ENCODE measurements around the gene ADAMTS9. TPM values are rescaled to one million over a fixed set of nuclear protein-coding genes. Genes with fewer than 3 reads are reported as not detected.

The ADAMTS9 gene
- total RNA-seq, 1 donor from 2014 or later = 15.4 TPM

DNA sequence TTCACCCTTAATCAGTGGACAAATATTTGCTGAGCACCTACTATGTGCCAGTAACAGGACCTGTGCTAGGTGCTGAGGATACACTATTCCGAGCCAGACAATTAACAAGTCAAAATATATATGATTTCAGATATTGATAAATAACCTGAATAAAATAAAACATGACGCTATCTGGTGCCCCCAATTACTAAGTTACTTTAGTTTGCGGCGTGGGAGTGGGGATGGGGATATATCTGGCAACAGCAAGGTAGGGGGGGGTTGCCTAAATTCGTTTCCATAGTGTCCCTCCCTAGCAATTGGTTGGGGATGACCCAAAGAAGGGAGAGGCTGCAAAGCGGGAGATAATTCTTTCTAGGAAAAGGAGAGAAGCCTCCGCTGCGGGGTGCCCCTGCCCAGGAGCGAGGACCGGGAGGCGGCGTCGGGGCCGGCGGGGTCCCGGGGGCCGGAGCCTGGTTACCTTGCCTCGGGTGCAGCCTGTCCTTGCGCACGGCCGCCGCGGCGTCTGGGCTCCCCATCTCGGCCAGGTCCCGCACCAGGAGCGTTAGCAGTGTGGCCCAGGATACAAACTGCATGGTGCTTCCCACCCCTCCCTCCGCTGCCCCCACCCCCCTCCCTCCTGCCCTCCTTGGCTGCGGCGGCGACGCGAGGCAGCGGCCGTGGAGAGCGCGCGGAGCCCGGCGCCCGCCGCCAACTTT, 567 bp downstream of the ADAMTS9 start:
- intact Hi-C loops (cut with DNase I) = loop anchor here (5.0 kb wide), 2 partner anchors 215 to 480 kb away; no protein-coding TSS in a partner anchor

DNA sequence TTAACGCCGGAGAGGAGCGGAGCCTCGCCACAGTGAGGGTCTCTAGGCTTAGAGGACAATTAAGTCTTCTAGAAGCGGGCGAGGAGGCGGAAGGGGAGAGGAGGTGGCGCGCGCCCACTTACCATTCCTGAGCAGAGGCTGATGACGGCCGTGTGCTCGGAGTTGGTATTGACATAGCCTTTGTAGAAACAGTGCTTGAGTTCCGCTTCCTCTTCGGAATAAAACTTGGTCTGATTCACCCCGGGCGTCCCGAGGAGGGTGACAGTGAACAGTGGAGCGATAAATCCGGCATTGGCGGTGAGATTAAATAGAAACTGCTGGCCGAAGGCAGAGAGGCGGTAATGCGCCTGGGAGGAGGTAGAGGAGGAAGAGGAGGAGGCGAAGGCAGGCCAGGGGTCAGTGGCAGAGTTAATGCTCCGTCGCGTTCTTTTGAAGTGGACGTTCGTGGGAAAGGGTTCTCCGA, 1.3 kb downstream of the ADAMTS9 start:
- peak; percentile 38 for ATAC-seq (ENCODE audit: poor library complexity)
- intact Hi-C loops (cut with DNase I) = loop anchor here (5.0 kb wide), 2 partner anchors 216 to 481 kb away; no protein-coding TSS in a partner anchor

More for the DNA sequence above, 567 bp downstream of the ADAMTS9 start:
- ATAC-seq (ENCODE audit: poor library complexity) (peak; percentile 21), DNase-seq (peak; percentile 60)

DNA sequence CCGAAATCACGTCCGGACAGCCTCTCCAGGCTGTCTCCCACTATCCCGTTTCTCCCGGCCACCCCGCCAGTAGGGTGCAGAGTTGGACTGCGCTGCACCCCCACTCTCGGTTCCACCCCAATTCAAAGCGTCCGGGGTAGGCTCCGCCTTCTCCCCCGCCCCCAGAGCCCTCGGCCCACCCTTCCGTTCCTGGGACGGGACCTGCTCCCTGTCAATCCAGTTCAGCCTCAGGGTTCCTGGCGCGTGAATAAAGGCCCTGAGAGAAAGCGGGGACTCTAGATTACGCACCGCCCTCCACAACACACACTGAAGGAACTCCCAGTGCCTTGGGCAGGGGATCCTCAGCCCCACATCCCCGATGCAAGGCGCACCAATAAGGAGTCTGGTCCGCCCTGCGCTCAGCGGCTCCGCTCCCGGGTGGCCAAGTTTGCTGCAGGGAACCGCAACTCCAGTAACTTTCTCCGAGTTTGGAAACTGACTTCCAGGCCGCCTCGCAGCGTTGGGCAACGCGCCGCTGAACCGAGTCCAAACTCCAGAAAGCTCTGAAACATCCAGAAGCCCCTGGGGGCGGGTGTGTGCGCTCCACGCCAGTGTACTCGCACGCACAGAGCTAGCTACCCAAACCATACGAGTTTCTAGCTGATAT, 1.9 kb downstream of the ADAMTS9 start:
- DNase-seq (peak; percentile 93), ATAC-seq (ENCODE audit: poor library complexity) (peak; percentile 90)
- intact Hi-C loops (cut with DNase I) = loop anchor here (5.0 kb wide), 2 partner anchors 216 to 481 kb away; no protein-coding TSS in a partner anchor

More for the DNA sequence above, 1.3 kb downstream of the ADAMTS9 start:
- no peak for DNase-seq

DNA sequence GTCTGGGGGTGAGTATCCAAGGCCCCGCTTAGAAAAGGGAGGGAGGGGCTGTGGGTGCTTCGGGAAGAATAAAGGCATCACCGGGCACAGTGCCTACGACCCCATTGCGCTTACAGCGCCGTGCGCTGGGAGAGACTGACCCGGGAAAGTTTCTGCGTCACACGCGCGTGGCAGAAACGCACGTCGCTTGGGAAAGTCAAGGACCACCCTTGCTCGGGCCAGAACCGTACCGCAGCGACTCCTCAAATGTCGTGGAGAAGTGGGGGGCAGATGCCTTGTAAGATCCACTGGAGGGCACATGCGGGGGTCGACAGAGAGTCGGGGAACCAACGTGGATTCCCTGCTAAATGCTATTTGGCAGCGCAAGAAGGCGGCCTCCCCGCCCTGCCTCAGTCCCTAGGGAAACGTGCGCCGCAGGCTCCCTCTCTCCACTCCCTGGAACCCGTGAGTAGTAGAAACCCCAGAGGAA, 2.4 kb downstream of the ADAMTS9 start:
- intact Hi-C loops (cut with DNase I) = loop anchor here (5.0 kb wide), 2 partner anchors 217 to 482 kb away; no protein-coding TSS in a partner anchor
- peak; percentile 13 for ATAC-seq (ENCODE audit: poor library complexity)
- DNase-seq = peak; percentile 62

DNA sequence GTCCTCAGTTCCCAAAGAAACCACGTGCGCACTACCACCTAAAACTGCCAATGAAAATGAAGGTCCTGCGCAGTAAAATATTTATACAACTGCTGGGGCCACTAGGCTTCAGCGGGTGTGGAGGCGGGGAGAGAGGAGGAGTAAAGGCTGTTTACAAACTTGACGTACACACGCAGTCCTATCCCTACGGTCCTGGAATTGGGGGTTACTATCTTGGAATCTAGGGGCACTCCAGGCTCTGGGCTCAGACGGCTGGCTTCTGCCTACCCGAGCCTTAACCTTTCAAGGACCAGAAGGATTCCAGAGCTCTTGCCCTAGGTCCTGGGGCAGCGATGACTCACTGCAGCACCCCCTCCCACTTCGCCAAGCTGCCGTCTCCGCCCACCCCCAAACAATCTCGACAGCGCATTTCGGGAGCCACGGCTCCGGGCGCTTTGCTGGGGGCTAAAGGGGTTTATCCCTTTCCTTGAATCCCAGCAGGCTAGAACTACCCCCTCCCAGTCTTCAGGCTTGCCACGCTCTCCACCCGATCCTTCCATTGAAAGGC, 3.0 kb downstream of the ADAMTS9 start:
- intact Hi-C loops (cut with DNase I) = loop anchor here (5.0 kb wide), 2 partner anchors 218 to 483 kb away; no protein-coding TSS in a partner anchor
- DNase-seq (peak; percentile 45), ATAC-seq (ENCODE audit: poor library complexity) (no peak)

DNA sequence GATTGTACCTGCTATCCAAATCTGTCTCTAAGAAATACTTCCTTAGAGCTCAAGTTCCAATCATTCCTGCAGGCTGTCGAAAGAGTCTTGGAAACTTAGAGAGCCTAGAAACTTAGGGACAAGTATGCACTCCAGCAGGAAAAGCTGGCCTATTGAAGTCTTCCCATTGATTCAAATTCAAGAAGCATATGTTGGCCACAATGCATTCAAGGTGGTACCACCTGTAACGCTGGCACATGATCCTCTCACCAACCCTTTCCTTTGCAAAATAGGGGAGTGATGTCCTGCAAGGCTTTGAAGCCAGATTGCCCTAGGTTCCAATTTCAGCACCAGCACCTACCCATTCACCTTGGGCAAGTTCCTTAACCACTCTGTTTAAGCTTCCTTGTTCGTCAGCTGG, 6.0 kb downstream of the ADAMTS9 start:
- no peak for DNase-seq
- intact Hi-C loops (cut with DNase I) = no loop called here
- no peak for ATAC-seq (ENCODE audit: poor library complexity)

DNA sequence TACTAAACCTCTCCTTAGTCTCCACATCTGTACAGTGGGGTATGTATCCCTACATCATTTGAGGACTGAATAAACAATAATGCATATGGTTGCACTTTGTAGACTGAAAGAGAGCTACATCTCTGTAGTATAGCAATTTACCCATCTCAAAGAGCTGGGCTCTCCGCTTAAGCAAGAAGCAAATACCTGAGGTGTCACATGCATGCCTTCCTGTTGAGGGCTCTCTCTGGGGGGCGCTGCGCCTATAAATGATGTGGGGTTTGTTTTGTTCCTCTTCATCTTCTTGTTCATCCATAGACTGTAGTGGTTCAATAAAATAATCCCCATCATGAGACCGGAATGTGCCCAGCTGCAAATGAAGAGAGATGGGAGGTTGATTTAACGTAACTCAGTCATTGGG, 6.8 kb downstream of the ADAMTS9 start:
- DNase-seq (no peak), ATAC-seq (ENCODE audit: poor library complexity) (no peak)
- intact Hi-C loops (cut with DNase I) = no loop called here

DNA sequence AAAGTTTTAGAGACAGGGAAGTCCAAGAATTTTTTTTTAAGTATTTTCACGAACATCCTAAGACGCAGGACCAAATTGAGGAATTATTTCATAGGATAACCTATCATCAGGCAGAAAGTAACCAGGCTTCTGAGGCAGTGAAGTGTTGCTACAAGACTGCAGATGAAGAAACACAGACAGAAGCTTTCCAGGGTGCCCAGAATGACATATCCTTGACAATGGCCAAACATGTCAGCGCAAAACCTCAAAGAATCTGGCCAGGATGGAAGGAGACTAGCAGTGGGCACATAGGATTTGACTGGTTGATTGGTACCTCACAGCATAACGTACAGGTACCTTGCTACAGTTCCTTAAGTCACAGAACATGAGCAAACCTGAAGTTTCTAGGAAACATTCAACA, 7.5 kb downstream of the ADAMTS9 start:
- DNase-seq = no peak
- no peak for ATAC-seq (ENCODE audit: poor library complexity)
- intact Hi-C loops (cut with DNase I) = no loop called here

DNA sequence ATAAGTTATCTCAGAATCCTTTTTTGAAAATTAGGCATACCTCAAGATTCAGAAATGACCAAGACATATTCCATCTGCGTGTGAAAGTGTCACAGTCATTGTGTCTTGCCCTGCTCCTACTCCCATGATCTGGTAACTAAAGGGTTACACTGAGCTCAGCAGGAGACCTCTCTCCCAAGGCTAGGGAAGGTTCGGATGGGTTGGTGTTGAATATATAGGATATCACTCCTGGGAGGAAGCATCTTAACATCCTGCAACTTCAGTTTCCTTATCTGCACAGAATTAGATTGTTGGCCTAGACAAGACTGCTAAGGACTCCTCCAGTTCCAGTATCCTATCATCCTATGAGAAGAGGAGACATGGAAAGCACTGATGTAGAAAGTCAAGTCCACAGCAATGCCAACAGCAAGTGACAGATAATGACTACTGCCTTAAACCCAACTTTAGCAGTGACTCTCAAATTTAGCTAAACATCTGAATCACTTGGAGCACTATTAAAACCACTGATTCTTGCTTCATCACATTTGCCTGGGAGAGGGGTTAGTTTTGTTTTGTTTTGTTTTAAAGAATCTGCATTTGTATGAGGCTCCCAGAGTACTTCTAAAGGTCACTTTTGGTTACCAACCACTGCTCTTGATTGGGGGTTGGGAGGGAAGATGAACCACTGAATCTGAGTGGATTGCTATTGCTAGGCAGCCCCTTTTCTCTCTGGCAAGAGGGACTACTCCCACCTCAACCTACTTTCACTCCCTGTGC, 9.7 kb downstream of the ADAMTS9 start:
- DNase-seq = no peak
- ATAC-seq (ENCODE audit: poor library complexity) = no peak
- intact Hi-C loops (cut with DNase I) = no loop called here

DNA sequence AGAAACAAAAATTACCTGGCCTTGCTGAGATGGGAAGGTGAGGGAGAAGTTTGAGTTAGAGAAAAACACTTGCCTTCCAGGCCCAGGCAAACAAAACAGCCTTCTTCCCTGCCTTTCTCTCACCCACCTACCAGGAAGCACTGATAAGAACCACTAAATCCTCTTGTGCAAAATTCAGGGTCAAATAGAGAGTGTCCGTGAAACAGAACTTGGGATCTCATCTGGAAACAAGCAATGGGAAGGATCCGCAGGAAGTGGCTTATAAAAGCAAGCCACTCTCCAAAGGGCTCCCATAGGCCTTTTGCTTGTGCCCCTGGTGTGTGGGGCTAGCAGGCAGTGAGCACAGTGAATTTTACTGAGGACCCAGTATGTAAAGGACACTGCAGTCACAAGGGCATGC, 11.0 kb downstream of the ADAMTS9 start:
- no peak for DNase-seq
- intact Hi-C loops (cut with DNase I) = no loop called here
- no peak for ATAC-seq (ENCODE audit: poor library complexity)

DNA sequence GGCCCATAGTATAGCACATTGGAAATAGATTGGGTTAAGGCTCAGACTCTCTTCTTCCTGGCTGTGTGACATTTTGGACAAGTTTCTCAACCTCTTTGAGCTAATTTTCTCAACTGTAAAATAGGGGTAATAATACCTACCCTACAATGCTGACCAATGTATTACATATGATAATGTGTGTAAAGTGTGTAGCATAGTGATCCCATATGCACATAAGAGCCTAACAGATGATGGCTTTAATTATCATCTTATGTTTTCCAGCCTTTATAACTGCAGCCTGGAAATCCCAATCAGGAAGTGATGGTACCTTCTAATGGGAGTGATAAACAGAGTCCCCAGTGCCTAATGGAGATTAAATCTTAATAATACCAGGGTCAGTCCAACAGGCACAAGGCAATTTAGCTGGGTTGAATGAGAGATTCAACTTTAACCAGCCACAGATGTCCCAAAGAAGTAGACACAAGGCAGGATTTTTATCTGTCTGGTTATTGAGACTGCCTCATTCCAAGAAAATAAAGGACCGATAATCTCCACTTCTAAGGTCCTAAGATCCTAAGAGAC, 12.0 kb downstream of the ADAMTS9 start:
- ATAC-seq (ENCODE audit: poor library complexity) (no peak), DNase-seq (no peak)
- intact Hi-C loops (cut with DNase I) = no loop called here

DNA sequence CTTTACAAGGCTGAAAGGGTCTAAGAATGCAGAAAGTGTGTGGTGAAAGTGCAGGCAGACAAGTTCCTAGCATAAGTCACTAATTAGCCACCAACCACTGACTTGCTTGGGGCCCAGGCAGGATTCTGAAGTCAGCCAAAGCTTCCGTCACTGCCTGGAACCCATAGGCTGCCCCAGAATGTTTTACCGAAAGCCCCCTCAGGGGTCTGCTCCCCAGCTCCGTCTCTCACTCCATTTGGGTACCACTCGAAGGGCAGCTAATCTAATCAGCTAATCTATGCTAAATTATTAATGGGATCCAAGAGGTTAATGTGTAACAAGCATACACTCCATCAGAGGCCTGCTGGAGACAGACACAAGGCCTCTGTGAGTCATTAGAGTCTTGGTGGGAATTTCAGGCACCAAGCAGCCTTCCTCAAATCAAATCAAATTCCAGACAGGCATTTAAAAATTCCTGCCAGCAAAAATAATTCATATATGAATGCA, 13.2 kb downstream of the ADAMTS9 start:
- no peak for DNase-seq
- ATAC-seq (ENCODE audit: poor library complexity) = no peak
- intact Hi-C loops (cut with DNase I) = no loop called here

DNA sequence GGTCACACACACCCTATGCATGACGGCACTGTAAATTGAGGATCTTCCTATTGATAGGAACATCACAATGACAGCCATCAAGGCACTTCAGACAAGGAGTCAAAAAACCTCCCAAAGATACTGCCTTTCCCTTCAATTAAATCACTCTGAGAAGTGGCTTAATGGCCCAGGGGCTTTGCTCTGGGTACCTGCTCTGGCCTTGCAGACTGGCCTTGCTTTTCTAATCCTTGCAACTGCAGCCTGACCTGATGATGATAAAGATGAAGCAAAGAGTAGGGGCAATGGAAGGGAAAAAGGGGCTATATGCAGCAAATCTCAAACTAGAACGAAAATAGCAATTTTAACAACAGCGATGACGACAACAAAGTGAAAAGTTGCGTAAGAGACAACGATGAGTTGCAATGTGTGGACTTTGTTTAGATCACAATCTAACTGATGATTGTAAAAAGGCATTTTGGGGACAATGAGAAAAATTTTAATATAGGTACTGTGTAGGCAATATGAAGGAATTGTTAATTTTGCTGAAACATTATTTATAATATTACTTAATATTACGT, 14.6 kb downstream of the ADAMTS9 start:
- ATAC-seq (ENCODE audit: poor library complexity) (no peak), DNase-seq (no peak)
- intact Hi-C loops (cut with DNase I) = no loop called here

DNA sequence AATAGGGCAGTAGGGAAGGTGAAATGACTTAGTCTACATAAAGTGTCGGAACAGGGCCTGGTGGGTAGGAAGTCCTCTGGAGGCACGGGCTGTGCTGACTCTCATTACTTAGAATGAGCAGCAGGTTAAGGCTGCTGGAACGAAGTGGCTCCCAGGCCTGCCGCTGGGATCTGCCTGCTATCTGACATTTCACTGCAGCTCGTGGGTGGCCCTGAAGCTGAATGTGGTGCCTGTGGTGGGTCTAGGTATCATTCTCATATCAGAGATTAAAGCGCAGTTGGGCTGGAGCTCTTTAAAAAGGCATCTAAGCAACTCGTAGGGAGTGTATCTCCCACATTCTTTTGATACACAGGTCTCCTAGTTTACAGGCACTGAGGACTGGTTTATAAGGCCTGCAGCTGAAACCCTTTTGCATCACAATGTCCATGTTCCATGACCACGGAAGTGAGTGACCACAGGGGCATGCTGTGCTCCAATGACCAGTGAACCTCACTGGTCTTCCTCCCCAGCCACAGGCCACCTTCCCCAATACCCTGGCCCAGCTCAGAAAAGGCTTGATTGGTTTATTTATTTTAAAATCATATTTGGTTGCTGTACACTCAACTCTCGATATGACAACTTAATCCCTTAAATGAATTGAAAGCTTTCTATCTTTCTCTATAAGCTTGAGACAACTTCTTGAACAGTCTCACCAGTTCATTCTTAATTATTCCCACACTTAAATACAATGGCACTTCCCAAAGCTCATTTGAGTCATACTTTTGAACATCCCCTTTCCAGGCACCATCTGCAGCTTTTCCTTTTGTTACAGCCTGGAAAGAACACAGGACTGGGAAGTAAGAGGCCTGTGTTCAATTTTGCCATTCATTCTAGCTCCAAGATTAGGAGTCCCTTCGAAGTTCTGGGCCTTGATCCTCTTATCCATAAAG, 19.0 kb downstream of the ADAMTS9 start:
- ATAC-seq (ENCODE audit: poor library complexity) (no peak), DNase-seq (no peak)
- intact Hi-C loops (cut with DNase I) = loop anchor here (10.0 kb wide), 1 partner anchor 134 kb away; no protein-coding TSS in a partner anchor

DNA sequence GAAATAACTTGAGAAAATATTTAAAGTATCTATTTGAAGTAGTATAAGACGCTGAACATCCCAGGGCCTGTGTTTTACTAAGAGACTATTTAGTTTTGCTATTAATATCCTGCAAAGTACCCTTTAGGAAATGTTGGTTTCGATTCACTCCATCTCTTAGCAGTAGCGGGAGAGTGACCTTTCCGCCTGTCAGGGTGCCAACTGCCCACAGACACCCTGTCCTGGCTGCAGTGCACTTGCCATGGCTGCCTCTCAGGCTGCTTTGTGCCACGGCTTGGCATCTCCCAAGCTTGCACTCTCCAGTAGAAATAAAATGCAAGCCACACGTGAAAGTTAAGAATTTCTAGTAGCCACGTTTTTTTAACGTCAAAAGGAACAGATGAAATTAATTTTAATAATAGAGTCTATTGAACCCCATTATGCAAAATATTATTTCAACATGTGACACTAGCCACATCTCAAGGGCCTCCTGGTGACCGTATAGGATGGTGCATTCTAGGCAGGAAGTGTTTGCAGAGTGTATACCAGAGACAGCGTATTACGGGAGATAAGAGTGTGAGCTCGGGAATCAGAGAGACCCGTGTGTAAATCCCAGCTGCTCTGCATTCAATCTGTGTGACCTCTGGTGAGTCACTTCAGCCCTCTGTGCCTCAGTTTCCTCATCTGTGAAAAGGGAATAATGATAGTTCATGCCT, 19.8 kb downstream of the ADAMTS9 start:
- intact Hi-C loops (cut with DNase I) = loop anchor here (10.0 kb wide), 1 partner anchor 133 kb away; no protein-coding TSS in a partner anchor
- DNase-seq = peak; percentile 76
- ATAC-seq (ENCODE audit: poor library complexity) = peak; percentile 88

DNA sequence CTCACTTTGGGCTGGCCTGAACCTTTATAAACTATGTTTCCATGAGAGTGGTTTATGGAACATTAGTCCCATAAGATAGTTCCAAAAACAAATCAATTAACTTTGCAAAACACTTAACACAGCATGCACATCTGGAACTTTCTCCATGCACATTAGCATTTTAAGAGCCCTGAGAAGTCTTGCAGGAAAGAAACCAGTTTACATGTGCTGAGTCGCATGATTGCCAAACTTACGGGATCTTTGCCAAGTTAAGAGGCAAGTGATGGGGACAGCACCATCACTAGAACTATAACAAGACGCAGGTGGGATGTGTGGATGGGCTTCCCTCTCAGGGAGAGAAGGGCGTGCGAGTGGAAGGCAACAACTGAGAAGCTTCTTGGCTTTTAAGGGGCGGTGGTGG, 20.7 kb downstream of the ADAMTS9 start:
- ATAC-seq (ENCODE audit: poor library complexity) (no peak), DNase-seq (no peak)
- intact Hi-C loops (cut with DNase I) = loop anchor here (10.0 kb wide), 1 partner anchor 132 kb away; no protein-coding TSS in a partner anchor
